Endodermal cell (in vitro differentiated cells): ENCODE results near the gene TEX29. TPM values are rescaled to one million over a fixed set of nuclear protein-coding genes. Genes with fewer than 3 reads are reported as not detected.
A peak's percentile ranks its signal among the peaks of the same experiment; 100 is the strongest.

Experiments
- DNase-seq: peaks from one replicate; pipeline ENCODE4 v3.0.0-alpha.2; 2017
- H3K27ac ChIP-seq: 2 replicates; pipeline ENCODE4 v1.5.1; 2013; ENCODE audit warnings: mild to moderate bottlenecking, low read depth, low read length, moderate library complexity
- H3K27me3 ChIP-seq: 2 replicates; pipeline ENCODE4 v1.6.1; 2013; ENCODE audit warnings: mild to moderate bottlenecking, low read length, moderate library complexity; ENCODE audit not compliant: insufficient read depth, control insufficient read depth, poor library complexity, severe bottlenecking
- H3K36me3 ChIP-seq: 2 replicates; pipeline ENCODE4 v1.7.0; 2013; ENCODE audit warnings: mild to moderate bottlenecking, low read length, moderate library complexity; ENCODE audit not compliant: control insufficient read depth, insufficient read depth
- H3K4me1 ChIP-seq: one replicate; pipeline ENCODE4 v1.7.0; 2013; ENCODE audit warnings: low read length; ENCODE audit not compliant: control insufficient read depth, insufficient read depth
- H3K4me3 ChIP-seq: 2 replicates; pipeline ENCODE4 v1.5.1; 2013; ENCODE audit warnings: mild to moderate bottlenecking, low read length, moderate library complexity
- H3K9ac ChIP-seq: 2 replicates; pipeline ENCODE4 v1.6.1; 2013; ENCODE audit warnings: mild to moderate bottlenecking, low read length, moderate library complexity; ENCODE audit not compliant: poor library complexity, severe bottlenecking; ENCODE audit errors: extremely low read depth
- H3K9me3 ChIP-seq: 2 replicates; pipeline ENCODE4 v1.6.1; 2013; ENCODE audit warnings: mild to moderate bottlenecking, low read length, moderate library complexity; ENCODE audit not compliant: control insufficient read depth
- H3K27ac Mint-ChIP-seq: 2 replicates; pipeline ENCODE4 v1.8.0; 2020; ENCODE audit warnings: mixed read lengths
- H3K27me3 Mint-ChIP-seq: 2 replicates; pipeline ENCODE4 v1.8.0; 2021; ENCODE audit warnings: mild to moderate bottlenecking, mixed read lengths; ENCODE audit not compliant: insufficient read depth
- H3K36me3 Mint-ChIP-seq: 2 replicates; pipeline ENCODE4 v1.8.0; 2020; ENCODE audit warnings: low read depth, mixed read lengths
- H3K4me1 Mint-ChIP-seq: 2 replicates; pipeline ENCODE4 v1.8.0; 2020; ENCODE audit warnings: mixed read lengths
- H3K4me3 Mint-ChIP-seq: 2 replicates; pipeline ENCODE4 v1.8.0; 2020; ENCODE audit warnings: mild to moderate bottlenecking, moderate library complexity, mixed read lengths
- H3K9me3 Mint-ChIP-seq: 2 replicates; pipeline ENCODE4 v1.8.0; 2020; ENCODE audit warnings: mild to moderate bottlenecking, mixed read lengths
- WGBS, 2 experiments: methylation state at CpG; one replicate each; pipeline versions ENCODE4 v1.1.5 to v1.1.7; 2013; ENCODE audit warnings: missing lambda C conversion rate in 2 of 2, mixed read lengths in 1 of 2; ENCODE audit not compliant: insufficient coverage in 1 of 2, insufficient read length in 1 of 2; 5-methylcytosine and 5-hydroxymethylcytosine counted together
- total RNA-seq, 2 donors: library from RNA; stranded (reverse); fragmentation: NEBNext Ultra II Directional in 1 of 2; extraction: Animal tissue kit (Norgen Biotek cat#: 25700) in 1 of 2; gene quantifications; 2 replicates in 1 of 2; 3 replicates in 1 of 2; pipeline ENCODE4 v1.2.1, GENCODE V29; 2021
- TF ChIP-seq, protein P1 (sequence below): fragments of 200-600 bp; sonication (generic); conservative IDR thresholded peaks from 2 replicates; pipeline ENCODE4 v1.5.0; 2021; ENCODE audit warnings: antibody characterized with exemption, mild to moderate bottlenecking

TEX29 gene
- total RNA-seq, 2 donors from 2014 or later: 0.69 TPM; not detected in 1

GRCh38 chr13:111354789-111355188 lies 34.3 kb downstream of the TEX29 start:
- no peak for DNase-seq
- H3K4me1 Mint-ChIP-seq: no peaks in the 10 kb centered on the region
- no peak overlapping the region for H3K27ac Mint-ChIP-seq
- H3K36me3 Mint-ChIP-seq: no peaks in the 10 kb centered on the region
- H3K4me1 ChIP-seq: no peaks in the 10 kb centered on the region
- H3K27ac ChIP-seq: no peak overlapping the region
- H3K36me3 ChIP-seq: no peaks in the 10 kb centered on the region
- H3K9me3 ChIP-seq: no peaks in the 10 kb centered on the region
- H3K27me3 ChIP-seq: no peaks in the 10 kb centered on the region
- no peak overlapping the region for H3K4me3 Mint-ChIP-seq
- H3K27me3 Mint-ChIP-seq: peaks cover 3% of the 10 kb centered on the region
- H3K9me3 Mint-ChIP-seq: peaks cover 2% of the 10 kb centered on the region
- TF ChIP-seq, protein P1, sequence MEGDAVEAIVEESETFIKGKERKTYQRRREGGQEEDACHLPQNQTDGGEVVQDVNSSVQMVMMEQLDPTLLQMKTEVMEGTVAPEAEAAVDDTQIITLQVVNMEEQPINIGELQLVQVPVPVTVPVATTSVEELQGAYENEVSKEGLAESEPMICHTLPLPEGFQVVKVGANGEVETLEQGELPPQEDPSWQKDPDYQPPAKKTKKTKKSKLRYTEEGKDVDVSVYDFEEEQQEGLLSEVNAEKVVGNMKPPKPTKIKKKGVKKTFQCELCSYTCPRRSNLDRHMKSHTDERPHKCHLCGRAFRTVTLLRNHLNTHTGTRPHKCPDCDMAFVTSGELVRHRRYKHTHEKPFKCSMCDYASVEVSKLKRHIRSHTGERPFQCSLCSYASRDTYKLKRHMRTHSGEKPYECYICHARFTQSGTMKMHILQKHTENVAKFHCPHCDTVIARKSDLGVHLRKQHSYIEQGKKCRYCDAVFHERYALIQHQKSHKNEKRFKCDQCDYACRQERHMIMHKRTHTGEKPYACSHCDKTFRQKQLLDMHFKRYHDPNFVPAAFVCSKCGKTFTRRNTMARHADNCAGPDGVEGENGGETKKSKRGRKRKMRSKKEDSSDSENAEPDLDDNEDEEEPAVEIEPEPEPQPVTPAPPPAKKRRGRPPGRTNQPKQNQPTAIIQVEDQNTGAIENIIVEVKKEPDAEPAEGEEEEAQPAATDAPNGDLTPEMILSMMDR: no peak
- no peak overlapping the region for H3K9ac ChIP-seq
- H3K4me3 ChIP-seq: no peak overlapping the region
- 75 to 83% methylated on average over 7 of the region's 7 CpGs for WGBS, 2 experiments

GRCh38 chr13:111356795-111357194 lies 36.4 kb downstream of the TEX29 start:
- H3K9ac ChIP-seq: no peak overlapping the region
- H3K4me1 Mint-ChIP-seq: peaks cover 4% of the 10 kb centered on the region
- 89 to 100% methylated on average over 1 to 4 of the region's 4 CpGs for WGBS, 2 experiments
- no peak overlapping the region for H3K27ac ChIP-seq
- no peaks in the 10 kb centered on the region for H3K36me3 Mint-ChIP-seq
- TF ChIP-seq, protein P1: no peak
- no peaks in the 10 kb centered on the region for H3K9me3 ChIP-seq
- H3K27me3 Mint-ChIP-seq: peaks cover 3% of the 10 kb centered on the region
- H3K4me3 ChIP-seq: no peak overlapping the region
- H3K36me3 ChIP-seq: no peaks in the 10 kb centered on the region
- H3K27ac Mint-ChIP-seq: no peak overlapping the region
- no peaks in the 10 kb centered on the region for H3K4me1 ChIP-seq
- H3K9me3 Mint-ChIP-seq: no peaks in the 10 kb centered on the region
- no peaks in the 10 kb centered on the region for H3K27me3 ChIP-seq
- DNase-seq: no peak
- no peak overlapping the region for H3K4me3 Mint-ChIP-seq

DNA sequence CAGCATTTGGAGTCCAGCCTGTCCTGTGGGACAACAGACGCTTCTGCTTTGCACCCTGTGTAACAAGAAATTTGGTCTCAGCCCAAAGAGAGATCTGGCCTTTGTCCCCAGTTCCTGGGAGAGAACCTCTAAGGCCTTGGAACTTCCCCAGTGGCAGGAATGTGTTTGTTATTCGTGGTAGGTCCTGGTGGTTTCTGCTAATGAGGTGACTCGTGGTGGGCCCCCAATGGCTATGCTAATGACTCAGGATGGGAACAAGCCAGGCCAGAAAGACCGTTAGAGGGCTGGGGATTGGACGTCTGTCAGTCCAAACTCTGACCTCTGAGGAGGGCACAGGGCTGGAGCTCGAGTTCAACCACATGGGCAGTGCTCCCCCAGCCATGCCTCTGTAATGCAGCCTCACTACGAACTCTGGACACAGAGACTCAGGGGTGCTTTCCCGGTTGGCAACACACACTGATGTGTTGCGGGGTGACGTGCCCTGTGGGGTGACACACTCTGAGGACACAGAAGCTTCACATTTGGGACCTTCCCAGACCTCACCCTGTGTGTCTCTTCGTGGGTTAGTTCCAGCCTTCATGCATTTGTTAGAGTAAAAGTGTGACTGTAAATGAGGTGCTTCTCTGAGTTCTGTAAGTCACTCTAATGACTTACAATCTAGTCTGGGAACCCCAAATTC lies 38.9 kb downstream of the TEX29 start:
- H3K27me3 Mint-ChIP-seq: peaks cover 3% of the 10 kb centered on the region
- Histone ChIP-seq H3K4me3 (no peak overlapping the region), H3K9ac (no peak overlapping the region), H3K36me3 (no peaks in the 10 kb centered on the region), H3K27ac (no peak overlapping the region), H3K9me3 (no peaks in the 10 kb centered on the region), H3K4me1 (no peaks in the 10 kb centered on the region), H3K27me3 (no peaks in the 10 kb centered on the region)
- H3K36me3 Mint-ChIP-seq: no peaks in the 10 kb centered on the region
- H3K4me3 Mint-ChIP-seq: no peak overlapping the region
- peak; percentile 87 for DNase-seq
- H3K9me3 Mint-ChIP-seq: no peaks in the 10 kb centered on the region
- no peak overlapping the region for H3K27ac Mint-ChIP-seq
- TF ChIP-seq, protein P1: peak; percentile 52
- peaks cover 4% of the 10 kb centered on the region for H3K4me1 Mint-ChIP-seq
- 66 to 69% methylated on average over 7 to 11 of the region's 11 CpGs for WGBS, 2 experiments
